G401.6 (cell line): ENCODE results near the gene APBA2.

Source experiments
- FAIRE-seq: peaks from 2 replicates; lab custom pipeline; 2012; peaks lifted over from hg19 to GRCh38; lab: Jason Lieb, UNC

APBA2 gene

DNA sequence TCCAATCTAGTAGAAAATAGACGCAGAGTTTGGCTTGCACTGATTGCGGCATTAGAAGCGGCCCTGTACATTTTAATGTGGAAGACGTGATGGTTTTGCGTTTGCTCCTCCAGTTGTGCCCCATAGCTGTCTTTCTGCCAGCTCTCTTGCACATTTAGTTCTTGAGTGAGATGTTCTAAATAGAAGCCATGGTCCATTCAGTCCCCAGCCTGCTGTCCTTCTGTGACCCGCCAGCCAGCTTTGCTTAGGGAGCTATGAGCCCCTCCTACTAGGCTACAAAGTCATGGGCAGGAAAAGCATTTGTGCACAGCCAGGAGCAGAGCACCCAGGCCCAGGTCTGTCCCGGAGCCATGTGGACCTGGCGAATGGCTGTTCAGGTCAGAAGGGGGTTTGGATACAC is 50.3 kb downstream of the APBA2 start:
- FAIRE-seq: no peak

DNA sequence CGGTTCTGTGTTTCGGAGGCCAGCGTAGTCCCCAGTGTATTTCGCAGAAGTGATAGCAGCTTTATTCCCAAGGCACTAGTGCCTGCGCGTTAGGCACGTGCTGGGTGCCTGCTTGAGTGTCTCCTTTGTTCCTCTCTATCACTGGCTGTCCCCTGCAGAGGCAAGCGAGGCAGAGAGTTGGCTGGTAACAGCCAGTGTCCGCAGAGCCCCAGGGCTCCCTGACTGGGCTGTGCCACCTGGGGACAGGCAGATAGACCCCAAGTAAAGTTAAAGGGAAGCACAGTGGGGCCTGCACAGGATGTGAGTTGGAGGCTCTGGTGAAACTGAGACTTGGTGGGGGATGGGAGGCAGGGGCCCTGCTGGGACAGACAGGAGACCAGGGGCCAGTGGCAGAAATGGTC is 50.7 kb downstream of the APBA2 start:
- no peak for FAIRE-seq

DNA sequence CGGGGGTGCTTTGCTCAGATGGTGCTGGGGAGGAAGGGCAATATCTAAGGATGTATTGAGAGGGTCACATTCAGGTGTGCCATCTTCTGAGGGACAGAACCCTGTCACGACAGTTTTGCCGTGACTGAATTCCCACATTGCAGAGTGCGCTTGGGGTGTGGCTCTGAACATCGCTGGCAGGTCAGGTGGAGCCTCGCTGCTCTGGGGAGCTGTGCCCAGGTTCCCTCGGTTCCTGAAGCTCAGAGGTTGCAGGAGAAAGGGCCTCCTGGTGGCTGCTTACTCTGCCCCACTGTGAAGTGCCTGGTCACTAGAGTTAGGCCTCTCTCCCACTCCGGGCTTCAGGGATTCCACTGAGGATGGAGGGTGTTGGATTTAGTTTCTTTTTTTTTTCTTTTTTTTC is 51.5 kb downstream of the APBA2 start:
- FAIRE-seq: no peak

DNA sequence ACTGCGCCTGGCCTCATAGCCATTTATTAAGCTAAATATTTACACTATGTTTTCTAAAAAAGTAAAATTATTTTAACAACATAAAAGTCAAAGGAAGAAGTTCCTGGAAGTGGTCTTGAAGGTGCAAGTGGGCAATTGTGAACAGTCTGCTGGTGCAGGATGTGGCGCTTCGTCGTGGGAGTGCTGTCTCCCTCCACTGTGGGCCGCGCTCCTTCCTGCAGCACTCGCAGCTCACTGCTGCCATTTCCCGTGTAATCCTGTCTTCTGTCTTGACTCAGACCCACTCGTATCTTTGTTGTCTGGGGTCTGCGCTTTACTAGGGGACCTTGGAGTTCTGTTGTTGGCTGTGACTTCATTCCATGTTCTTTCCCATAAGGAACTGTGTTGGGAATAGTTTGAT is 56.3 kb downstream of the APBA2 start:
- FAIRE-seq: no peak

DNA sequence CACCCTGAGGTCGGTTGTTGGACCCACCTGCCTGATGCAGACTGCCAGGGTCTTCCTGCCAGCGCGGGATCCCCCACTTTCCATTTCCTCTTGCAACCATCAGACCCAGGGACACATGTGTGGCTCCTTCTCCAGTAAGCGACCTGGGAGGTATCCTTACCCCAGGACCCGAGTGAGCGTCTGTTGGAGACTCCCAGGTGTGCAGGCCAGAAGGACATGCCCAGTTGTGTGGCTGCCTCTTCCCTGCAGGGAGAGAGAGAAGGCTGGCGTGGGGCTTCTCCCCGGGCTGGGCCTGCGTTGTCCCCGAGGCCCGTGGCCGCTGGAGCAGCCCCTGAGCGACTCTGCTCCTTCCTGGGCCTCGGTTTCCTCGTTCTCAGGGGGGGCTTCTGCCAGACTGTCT is 56.8 kb downstream of the APBA2 start:
- no peak for FAIRE-seq

DNA sequence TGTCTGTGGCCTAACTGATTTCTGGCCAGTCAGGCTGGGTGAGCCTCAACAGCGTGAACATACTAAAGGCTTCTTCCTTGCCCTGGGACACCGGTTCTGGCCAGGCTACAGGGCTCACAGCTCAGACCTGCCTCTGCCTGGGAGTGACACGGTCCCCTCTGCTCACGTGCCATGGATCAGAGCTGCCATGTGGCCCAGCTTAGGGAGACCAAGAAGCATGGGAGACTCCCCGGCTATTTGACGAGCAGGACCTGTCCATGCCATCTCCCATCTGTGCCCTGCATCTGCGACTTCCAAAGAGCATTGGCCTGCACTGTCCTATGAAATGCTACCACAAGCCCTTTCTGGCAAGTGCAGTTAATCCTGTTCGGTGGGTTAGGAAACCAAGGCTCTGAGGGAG is 57.4 kb downstream of the APBA2 start:
- FAIRE-seq: no peak

DNA sequence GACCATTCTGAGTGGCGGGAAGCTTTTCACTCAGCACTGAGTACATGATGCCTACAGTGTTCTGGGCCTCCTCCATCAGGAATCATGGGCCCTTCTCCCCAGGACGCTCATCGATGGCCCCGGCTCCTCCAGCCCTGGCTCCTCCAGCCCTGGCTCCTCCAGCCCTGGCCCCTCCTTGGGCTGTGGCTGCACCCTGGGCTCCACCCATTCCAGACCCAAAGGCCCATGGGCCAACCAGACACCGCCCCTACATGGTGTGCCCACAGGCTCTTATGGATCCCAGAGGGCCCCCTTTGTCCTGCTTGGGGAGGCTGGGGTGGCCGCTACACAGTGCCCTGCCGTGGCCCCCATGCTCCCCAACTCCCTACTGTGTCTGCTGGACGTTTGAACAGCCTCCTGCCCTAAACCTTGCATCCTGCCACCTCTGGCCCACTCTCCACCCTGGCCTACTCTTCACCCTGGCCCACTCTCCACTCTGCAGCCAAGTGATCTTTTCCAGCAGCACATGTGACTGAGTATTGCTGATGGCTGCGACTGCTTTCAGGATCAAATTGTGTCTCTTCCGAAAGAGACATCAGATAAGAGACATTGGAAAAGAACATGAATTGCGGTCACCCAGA is 57.9 kb downstream of the APBA2 start:
- FAIRE-seq: no peak

DNA sequence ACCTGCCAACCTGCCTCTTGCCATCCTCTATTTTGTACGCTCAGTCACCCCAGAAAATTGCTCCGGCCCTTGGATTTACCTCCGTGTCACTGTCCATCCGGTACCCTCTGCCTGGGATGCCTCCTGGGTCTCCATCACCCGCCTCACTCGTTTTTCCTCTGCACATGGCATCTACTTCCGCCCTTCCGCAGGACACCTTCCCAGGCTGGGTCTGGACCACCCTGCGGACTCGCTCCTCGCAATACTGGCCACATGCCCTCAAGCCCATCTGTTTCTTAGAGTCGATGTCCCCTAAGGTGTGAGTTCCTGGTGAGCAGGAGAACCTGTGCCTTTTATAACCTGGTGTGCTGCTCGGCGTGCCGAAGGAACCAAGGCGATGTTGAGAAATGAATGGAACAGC is 58.5 kb downstream of the APBA2 start:
- FAIRE-seq: no peak

DNA sequence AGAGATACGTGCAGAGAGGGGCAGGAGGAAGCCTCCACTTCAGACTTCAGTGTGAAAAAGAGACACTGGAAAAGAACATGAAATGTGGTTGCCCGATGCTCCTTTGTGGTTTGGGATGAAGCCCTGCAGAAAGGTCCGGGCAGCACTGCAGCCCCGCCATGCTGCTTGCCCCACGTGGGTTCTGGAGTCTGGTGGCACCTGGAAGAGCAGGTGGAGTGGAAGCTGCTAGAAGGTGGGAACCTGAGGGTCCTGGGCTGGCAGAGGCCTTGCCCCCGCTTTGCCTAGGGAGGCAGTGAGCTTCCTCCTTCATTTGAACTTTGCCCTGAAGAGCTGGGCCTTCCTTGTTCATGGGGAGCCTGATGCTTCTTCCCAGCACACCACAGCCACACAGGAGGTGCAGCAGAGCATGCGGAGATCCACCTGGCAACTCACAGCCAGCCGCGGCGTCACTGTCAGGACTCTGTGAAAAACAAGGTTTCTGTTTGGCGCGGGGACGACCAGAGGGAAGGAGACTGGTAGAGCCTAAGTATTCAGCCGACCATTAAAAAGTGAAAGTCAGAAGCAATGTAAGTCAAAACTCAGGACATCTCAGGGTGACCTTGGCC is 59.0 kb downstream of the APBA2 start:
- no peak for FAIRE-seq

DNA sequence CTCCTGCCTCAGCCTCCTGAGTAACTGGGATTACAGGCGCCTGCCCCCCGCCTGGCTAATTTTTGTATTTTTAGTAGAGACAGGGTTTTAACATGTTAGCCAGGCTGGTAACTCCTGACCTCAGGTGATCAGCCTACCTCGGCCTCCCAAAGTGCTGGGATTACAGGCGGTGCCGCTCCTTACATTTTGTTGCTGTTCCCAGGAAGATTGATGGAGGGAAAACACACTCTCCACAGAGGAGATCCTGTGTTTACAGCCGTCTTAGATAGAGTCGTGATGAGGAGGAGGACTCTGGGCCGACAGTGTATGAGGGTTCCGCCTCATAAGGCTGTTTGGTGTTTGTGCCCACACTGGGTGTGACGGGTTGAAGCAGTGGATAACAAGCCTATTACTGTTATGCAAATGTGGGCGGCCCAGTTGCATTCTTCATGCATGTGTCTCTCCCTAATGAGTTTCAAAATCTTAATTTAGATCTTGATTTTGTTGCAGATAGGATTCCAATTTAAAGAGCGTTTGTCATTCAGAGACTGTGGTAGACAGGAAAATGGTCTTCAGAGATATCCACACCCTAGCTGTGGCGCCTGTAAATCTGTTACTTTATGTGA is 60.0 kb downstream of the APBA2 start:
- FAIRE-seq: no peak

DNA sequence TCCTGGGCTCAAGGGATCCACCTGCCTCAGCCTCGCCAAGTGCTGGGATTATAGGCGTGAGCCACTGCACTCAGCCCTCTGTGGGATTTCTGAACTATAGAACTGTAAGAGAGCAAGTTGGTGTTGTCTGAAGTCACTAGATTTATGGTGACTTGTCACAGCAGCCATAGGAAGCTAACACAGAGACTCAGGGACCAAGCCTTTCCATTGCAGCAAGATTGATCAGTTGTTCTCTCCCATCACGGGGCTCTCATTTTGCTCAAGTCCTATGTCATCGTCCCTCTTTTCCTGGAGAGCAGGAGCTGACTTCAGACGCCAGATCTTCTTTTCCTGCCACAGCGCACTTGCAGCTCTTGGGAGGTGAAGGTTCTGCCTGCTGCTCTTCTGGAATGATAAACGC is 61.0 kb downstream of the APBA2 start:
- no peak for FAIRE-seq

DNA sequence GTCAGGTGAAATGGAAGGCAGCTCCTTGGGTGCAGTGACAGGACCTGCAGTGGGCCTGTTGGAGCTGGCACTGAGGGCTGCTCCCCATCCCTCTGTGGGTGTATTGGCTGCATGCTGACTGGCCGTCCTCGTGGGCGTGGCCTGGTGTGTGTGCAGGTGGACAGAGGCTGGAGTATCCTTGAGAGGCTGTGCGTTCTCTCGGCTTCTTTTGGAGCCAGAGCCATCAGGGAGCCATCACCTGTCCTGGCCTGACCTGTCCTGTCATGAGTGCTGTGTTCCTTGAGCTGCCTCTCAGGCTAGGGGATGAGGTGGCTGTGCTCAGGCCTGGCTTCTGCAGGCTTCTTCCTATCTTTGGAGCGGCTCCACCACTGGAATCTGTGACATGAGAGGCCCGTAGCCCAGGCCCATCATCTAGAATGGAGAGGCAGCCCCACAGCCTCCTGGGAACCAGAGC is 61.5 kb downstream of the APBA2 start:
- no peak for FAIRE-seq

DNA sequence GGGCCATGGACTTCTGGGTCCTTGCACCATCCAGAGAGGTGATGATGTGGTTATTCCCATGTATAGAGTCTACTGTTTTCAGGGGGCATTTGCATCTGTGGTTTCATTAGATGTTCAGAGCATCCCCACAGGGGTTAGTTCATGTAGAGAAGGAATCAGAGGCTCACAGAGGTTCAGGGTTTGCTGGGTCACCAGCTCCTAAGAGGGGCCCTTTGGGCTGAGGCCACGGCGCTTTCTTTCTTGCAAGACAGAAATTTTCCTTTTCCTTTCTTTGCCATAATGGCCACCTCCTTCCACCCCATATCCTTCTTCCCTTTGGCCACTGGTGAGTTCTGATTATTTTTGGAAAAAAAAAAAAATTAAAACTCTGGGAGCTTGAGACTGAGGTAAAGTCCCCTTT is 62.3 kb downstream of the APBA2 start:
- no peak for FAIRE-seq

DNA sequence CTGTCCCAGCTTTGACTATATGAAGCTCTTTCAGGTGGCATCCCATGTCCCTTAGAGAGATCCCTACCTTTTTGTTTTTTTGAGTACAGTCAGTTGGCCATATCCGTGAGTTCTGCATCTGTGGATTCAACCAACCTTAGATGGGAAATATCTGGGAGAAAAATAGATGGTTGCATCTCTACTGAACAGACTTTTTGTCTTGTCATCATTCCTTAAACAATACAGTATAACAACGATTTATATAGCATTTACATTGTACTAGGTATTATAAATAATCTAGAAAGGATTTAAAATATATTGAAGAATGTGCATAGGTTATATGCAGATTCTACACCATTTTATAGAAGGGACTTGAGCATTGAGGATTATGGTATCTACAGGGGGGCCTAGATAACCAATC is 65.1 kb downstream of the APBA2 start:
- no peak for FAIRE-seq

DNA sequence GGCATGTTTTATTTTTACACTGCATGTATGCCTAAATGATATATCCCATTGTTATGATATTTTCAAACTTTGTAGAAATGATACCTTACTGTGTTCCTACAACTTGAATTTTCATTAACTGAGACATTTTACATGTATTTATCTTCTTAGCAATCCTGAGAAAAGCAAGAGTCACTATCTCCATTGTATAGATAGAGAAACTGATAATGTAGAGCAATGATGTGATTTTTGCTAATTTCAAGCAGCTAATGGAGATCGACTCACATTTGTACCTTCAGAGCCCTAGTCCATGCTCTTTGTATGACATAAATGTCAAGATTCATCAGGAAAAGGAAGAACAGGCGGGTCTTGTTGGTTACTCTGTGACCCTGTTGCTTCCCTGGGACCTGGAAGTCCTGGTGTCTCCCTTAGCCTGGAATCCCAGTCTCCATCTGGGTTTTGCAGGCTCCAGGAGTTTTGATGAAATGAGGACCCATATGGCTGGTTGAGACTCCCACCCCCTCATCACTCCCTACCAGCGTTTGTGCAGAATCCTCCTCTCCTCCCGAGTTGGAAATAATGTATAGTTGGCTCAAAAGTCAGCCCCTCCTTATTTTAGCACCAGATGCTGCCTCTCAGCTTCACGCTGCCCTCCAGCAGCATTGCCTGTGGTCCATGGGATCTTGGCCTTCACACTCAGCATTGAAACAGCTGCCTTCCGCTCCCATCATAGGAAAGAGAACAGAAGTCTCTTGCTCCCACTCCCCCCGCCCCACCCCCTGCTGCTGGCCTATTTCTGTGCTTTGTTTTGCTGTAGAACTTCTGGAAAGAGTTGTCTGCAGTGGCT is 67.1 kb downstream of the APBA2 start:
- FAIRE-seq: no peak

DNA sequence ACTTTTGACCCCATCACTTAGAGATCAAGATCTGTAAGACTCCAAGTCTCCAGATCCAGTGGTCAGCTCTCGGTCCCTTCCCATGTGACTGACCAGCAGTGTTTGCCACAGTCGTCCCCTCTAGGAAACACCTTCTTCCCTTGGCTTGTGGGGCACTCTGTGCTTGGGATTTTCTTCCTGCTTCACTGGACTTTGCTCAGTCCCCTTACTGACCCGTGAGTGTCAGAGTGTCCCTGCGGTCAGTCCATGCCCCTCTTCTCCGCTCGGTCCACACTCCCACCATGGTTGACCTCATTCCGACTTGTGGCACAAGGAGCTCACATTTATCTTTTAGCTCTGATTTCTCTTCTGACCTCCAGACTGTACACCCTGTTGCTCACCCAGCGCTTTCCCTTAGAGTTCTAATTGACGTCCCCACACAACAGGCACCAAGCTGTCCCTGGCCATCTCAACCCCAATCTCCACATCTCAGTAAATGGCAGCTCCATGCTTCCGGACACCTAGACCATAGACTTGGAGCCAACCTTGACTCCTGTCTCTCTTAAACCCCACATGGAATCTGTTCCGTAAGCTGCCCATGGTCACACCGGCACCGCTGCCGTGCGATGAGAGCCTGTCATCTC is 67.9 kb downstream of the APBA2 start:
- FAIRE-seq: no peak

DNA sequence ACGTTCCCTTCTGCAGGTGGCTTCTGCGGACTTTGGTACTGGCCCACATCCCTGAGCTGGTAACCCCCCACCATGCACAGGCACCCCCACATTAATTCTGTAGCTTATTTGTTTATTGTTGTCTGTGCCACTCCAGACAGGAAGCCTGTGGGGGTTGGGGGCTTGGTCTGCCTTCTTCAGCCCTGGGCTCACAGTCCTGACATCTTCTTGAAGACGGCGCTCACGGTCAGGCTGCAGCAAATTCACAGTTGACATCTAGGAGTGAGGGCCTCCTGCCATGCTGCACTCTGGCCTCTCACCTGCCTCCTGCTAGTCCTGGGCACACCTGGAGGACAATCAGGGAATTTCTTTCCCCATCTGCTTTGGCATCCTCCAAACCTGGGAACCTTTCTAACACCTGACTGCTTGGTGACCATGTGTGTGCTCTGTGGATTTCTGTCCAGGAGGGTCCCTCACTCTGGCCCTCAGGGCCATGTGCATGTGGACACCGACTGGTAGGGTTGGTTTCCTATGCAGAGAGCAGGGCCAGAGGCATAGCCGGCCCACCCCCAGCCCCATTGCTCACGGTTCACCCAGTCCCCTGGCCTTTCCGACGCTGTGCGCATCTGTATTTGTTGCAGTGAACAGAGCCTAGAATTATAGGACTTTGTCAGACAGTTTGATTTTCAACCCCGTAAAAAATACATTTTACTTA is 68.8 kb downstream of the APBA2 start:
- FAIRE-seq: no peak

DNA sequence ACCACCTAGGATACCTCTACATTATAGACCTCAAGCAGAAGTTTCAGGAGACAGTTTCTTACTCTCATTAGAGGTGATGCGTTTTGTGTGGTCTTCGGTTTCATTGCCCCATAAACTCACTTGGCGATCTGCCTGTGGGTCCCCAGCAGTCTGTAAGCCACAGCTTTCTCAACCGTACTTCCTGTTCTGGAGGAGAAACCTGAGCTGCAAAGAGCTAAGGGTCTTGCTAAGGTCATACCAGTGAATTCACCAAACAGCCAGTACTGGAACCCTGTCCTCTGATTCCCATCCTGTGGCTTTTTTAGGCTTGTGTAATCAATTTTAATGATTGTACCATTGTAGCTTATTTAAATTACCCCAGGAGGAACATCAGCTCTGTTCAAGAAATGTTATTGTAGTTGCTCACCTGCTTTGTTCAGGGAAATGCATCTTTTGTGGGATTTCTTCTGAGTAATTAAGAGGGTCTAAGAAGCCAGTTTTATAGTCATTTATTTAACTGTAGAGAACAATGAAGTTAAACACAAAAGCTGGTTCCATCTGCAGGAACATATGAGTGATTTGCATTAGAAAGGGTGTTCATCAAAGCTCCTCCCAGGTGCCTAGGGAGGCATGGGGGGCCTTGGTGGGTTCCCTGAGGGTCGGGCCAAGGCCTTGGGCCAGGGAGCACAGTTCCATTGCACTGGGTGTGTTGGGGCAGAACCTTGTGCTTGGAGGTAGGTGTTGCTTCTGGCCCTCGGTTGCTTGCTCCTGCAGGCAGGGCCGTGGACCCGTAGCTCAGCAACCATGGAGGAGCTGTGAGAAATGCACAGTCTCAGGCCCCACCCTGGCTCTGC is 69.6 kb downstream of the APBA2 start:
- no peak for FAIRE-seq

DNA sequence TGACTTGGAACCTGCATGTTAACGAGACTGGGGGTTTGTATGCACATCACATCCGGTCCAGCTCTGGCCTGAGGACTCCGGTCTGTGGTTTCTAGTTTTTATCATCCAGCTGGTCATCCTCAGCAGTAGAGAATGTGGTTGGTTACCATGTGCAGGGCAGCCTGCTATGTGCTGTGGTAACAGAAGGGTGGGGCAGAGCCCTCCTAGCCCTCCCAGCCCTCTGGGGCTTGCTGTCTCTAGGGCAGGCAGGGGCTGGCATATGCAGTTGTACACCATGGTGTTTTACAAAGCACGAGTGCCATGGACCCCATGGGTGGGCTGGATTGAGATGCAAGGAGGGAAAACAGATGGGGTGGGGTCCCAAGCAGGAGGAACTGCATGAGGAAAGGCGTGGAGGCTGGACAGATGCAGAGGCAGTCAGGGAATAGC is 70.2 kb downstream of the APBA2 start:
- FAIRE-seq: no peak

DNA sequence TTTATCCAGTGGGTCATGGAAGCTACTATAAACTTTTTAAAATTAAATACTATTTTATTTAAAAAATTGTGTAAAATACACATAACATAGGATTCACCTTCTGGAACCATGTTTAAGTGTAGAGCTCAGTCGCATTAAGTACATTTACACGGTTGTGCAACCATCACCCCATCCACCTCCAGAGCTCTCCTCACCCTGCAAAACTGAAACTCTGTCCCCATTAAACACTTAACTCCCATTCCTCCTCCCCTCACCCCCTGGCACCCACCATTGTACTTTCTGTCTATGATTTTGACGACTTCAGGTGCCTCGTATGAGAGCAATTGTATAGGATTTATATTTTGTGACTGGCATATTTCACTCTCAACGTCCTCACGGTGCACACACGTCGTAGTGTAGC is 70.7 kb downstream of the APBA2 start:
- FAIRE-seq: no peak
